HTR-8/SVneo (cell line): ENCODE results near the gene LGALS3.
A peak's percentile ranks its signal among the peaks of the same experiment; 100 is the strongest.

Experiments
- DNase-seq: peaks from one replicate; pipeline ENCODE4 v3.0.0; 2011; ENCODE audit warnings: low spot score, mixed read lengths; ENCODE audit not compliant: insufficient read length
- FAIRE-seq: peaks from 2 replicates; lab custom pipeline; 2011; peaks lifted over from hg19 to GRCh38; lab: Jason Lieb, UNC

The LGALS3 gene

GRCh38 chr14:55128386-55129085 is 516 bp upstream of the LGALS3 start:
- FAIRE-seq (no peak), DNase-seq (no peak)

GRCh38 chr14:55129428-55130195 is 560 bp downstream of the LGALS3 start:
- FAIRE-seq = peak; percentile 74
- DNase-seq = peak; percentile 74

GRCh38 chr14:55130196-55130550 is 1.1 kb downstream of the LGALS3 start:
- FAIRE-seq = peak; percentile 65
- peak; percentile 65 for DNase-seq

- DNase-seq = peak; percentile 36
- FAIRE-seq = peak; percentile 90
Measured at GRCh38 chr14:55131370-55132137, 2.5 kb downstream of the LGALS3 start.

GRCh38 chr14:55133416-55133815 is 4.4 kb downstream of the LGALS3 start:
- FAIRE-seq (peak; percentile 97), DNase-seq (peak; percentile 65)

- DNase-seq (no peak), FAIRE-seq (no peak)
Measured at GRCh38 chr14:55136241-55136640, 7.2 kb downstream of the LGALS3 start.

- DNase-seq (no peak), FAIRE-seq (no peak)
Measured at GRCh38 chr14:55136885-55137786, 8.1 kb downstream of the LGALS3 start.

GRCh38 chr14:55138091-55138490 is 9.0 kb downstream of the LGALS3 start:
- DNase-seq (no peak), FAIRE-seq (no peak)

- peak; percentile 63 for FAIRE-seq
Measured at GRCh38 chr14:55139141-55139540, 10.1 kb downstream of the LGALS3 start.

GRCh38 chr14:55139696-55140509 is 10.9 kb downstream of the LGALS3 start:
- FAIRE-seq (no peak), DNase-seq (no peak)

More at GRCh38 chr14:55139141-55139540, 10.1 kb downstream of the LGALS3 start:
- no peak for DNase-seq

- DNase-seq (no peak), FAIRE-seq (peak; percentile 9)
Measured at GRCh38 chr14:55141825-55142224, 12.8 kb downstream of the LGALS3 start.

GRCh38 chr14:55142466-55142865 is 13.4 kb downstream of the LGALS3 start:
- FAIRE-seq = no peak
- DNase-seq = no peak

- no peak for DNase-seq
- peak; percentile 80 for FAIRE-seq
Measured at GRCh38 chr14:55146425-55146824, 17.4 kb downstream of the LGALS3 start.

- DNase-seq (no peak), FAIRE-seq (no peak)
Measured at GRCh38 chr14:55151601-55152000, 22.5 kb downstream of the LGALS3 start.

- FAIRE-seq = no peak
- no peak for DNase-seq
Measured at GRCh38 chr14:55152052-55152753, 23.2 kb downstream of the LGALS3 start.

GRCh38 chr14:55153951-55154350 is 24.9 kb downstream of the LGALS3 start:
- DNase-seq (no peak), FAIRE-seq (peak; percentile 69)

GRCh38 chr14:55157080-55157479 is 28.0 kb downstream of the LGALS3 start:
- no peak for DNase-seq
- no peak for FAIRE-seq

- DNase-seq (no peak), FAIRE-seq (no peak)
Measured at GRCh38 chr14:55158412-55158811, 29.4 kb downstream of the LGALS3 start.
